ENCODE measurements around the gene DACH2.

Gene DACH2

GRCh38 chrX:86829786-86830185, 681.5 kb downstream of the DACH2 start:
- no peak for DNase-seq

GRCh38 chrX:86830685-86831084, 682.4 kb downstream of the DACH2 start:
- DNase-seq, result no peak

GRCh38 chrX:86845101-86845500, 696.9 kb downstream of the DACH2 start:
- no peak for DNase-seq
